ENCODE data around the gene PARD3B. TPM values are rescaled to one million over a fixed set of nuclear protein-coding genes. Genes with fewer than 3 reads are reported as not detected.

PARD3B gene
- total and polyA plus RNA-seq, 2 of the 13 experiments (the other 11 are each of a cell fraction or from before 2014, with no cell fraction given) = 0.71 to 2.3 TPM

GRCh38 chr2:205563646-205564045, 1018.4 kb downstream of the PARD3B start:
- no TSS peak for BruUV-seq (replicated peaks)
- H3K36me3 ChIP-seq (replicated peaks in 1 of 2; ENCODE audit: control insufficient read depth in 1 of 2, insufficient read depth in 2 of 2, low read length in 2 of 2) = no peaks in the 10 kb centered on the region
- H3K79me2 ChIP-seq (ENCODE audit: insufficient read depth, low read length) = no peaks in the 10 kb centered on the region
- H3K9me3 ChIP-seq (ENCODE audit: low read length) = no peaks in the 10 kb centered on the region
- H3K4me1 ChIP-seq (ENCODE audit: insufficient read depth, low read length) = no peaks in the 10 kb centered on the region
- no peaks in the 10 kb centered on the region for H3K27me3 ChIP-seq (ENCODE audit: control insufficient read depth in 1 of 2, insufficient read depth in 2 of 2, low read length in 2 of 2)
- H2AFZ ChIP-seq (ENCODE audit: low read length) = no peak overlapping the region
- no peak for TF ChIP-seq ZNF766 (CRISPR knock-in tag; IDR thresholded peaks at IDR 0.05; ENCODE audit: borderline replicate concordance)
- TF ChIP-seq THAP8 (CRISPR knock-in tag; IDR thresholded peaks at IDR 0.05; ENCODE audit: borderline replicate concordance) = no peak
- no peak for TF ChIP-seq ZFP36 (IDR thresholded peaks at IDR 0.05; ENCODE audit: borderline replicate concordance, low read depth, low read length, partially characterized antibody)
- TF ChIP-seq ZC3H4 (CRISPR knock-in tag; IDR thresholded peaks at IDR 0.05; ENCODE audit: borderline replicate concordance) = no peak
- no peak for TF ChIP-seq ZNF512 (CRISPR knock-in tag; IDR thresholded peaks at IDR 0.05)
- TF ChIP-seq ZNF224 (CRISPR knock-in tag; IDR thresholded peaks at IDR 0.05) = no peak
- no peak for TF ChIP-seq ZSCAN9 (CRISPR knock-in tag; IDR thresholded peaks at IDR 0.05; ENCODE audit: borderline replicate concordance)
- TF ChIP-seq STAG1 (CRISPR knock-in tag; IDR thresholded peaks at IDR 0.05) = peak; percentile 49
- no peak for TF ChIP-seq XRCC5 (optimal IDR thresholded peaks at IDR 0.05; ENCODE audit: low read length)
- peak; percentile 47 for TF ChIP-seq CTCF (CRISPR knock-in tag; IDR thresholded peaks at IDR 0.05)
- no peak overlapping the region for H3K9ac ChIP-seq (ENCODE audit: insufficient read depth, low read depth, low read length)
- WGBS (ENCODE audit: low lambda C conversion rate) = 3% methylated on average over 2 of the region's 2 CpGs
- no peak overlapping the region for H3K27ac ChIP-seq (ENCODE audit: extremely low read length, insufficient read depth, low read length)
- FAIRE-seq = no peak
- ChIA-PET CTCF (ENCODE audit: low intra/inter-chr PET ratio, low total read pairs) (no interaction called here), POLR2A (no interaction called here)
- in situ Hi-C loops (cut with HindIII; ENCODE audit: extremely low pct_ligation_motif_present, low pct_unique_long_range_greater_than_20kb) (no loop called here), intact Hi-C loops (cut with micrococcal nuclease; ENCODE audit: unreplicated experiment) (no loop called here)
- no peak for DNase-seq (ENCODE audit: low spot score)
- H3K4me3 ChIP-seq (replicated peaks in 1 of 3; ENCODE audit: insufficient read depth in 1 of 3, low read depth in 2 of 3, low read length in 3 of 3) = no peak overlapping the region
- no peak overlapping the region for H3K4me2 ChIP-seq (ENCODE audit: low read depth, low read length)
- H4K20me1 ChIP-seq (ENCODE audit: insufficient read depth, low read length) = no peaks in the 10 kb centered on the region
- ATAC-seq = peak; percentile 81

Data from HepG2 (cell line).